Fibroblast of lung (primary cell): ENCODE results near the gene HECTD4.

Source experiments
- CTCF ChIP-seq, 2 donors: IDR thresholded peaks in 1 of 2; conservative IDR thresholded peaks in 1 of 2; 1 replicate in 1 of 2; 2 replicates in 1 of 2; pipeline ENCODE4 v1.5.1; 2011 to 2012; ENCODE audit warnings: low read length in 2 of 2, control low read depth in 1 of 2, inconsistent platforms in 1 of 2, low read depth in 1 of 2, mild to moderate bottlenecking in 1 of 2
- EZH2 ChIP-seq: IDR thresholded peaks from 2 replicates; pipeline ENCODE4 v1.5.1; 2012; ENCODE audit warnings: low read length, control low read depth, mild to moderate bottlenecking; ENCODE audit errors: missing control alignments

DNA sequence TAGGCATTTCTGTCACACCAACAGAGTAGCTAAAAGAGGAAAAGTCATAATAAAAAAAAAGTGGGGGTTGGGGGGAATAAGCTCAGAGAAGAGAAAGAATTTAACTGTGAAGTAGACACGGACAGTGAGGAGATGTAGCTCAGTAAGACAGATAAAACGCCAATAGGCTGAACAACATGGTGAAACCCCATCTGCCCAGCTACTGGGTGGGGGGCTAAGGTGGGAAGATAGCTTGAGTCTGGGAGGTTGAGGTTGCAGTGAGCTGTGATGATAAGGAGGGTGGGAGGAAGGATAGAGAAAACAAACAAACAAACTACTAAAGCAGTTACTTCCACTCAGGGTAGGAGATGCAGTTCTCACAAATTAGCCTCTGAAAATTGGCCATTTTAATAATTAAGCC lies 25.0 kb downstream of the HECTD4 start:
- TF ChIP-seq CTCF (conservative IDR thresholded peaks at IDR 0.05 in 1 of 2, IDR thresholded peaks at IDR 0.05 in 1 of 2; ENCODE audit: low read depth in 1 of 2, low read length in 2 of 2) (no peak), EZH2 (no peak)
